HCT116 (cell line): Measurements from ENCODE around the gene ARHGAP21. TPM values are rescaled to one million over a fixed set of nuclear protein-coding genes. Genes with fewer than 3 reads are reported as not detected.

Experiments used
- ATAC-seq: fragments of 200-7000 bp; cut with Tn5 transposase; 2 replicates; pipeline ENCODE4 v1.9.1; 2020; ENCODE audit warnings: mild to moderate bottlenecking, moderate library complexity
- BruUV-seq: library from RNA; stranded (reverse); fragments of 400-500 nt; replicated peaks from 2 replicates; lab custom pipeline; 2021; lab: Mats Ljungman, UMichigan
- CTCF ChIA-PET: fragments of 300-600 bp; sonication (Branson Sonifier 250); formaldehyde crosslinking; loops from one replicate; lab custom pipeline; 2021; ENCODE audit warnings: antibody characterized with exemption; lab: Charles Lee
- POLR2A ChIA-PET: fragments of 300-600, 350-600 bp; sonication (Branson Sonifier 250); formaldehyde crosslinking; loops from one replicate; lab custom pipeline; 2021; ENCODE audit warnings: antibody characterized with exemption; lab: Charles Lee
- RAD21 ChIA-PET, 2 experiments: fragments of 300-600 bp; sonication (Branson Sonifier 250); formaldehyde crosslinking; loops; one replicate each; lab custom pipeline; 2023; ENCODE audit warnings: low total read pairs in 2 of 2; ENCODE audit not compliant: uncharacterized antibody in 2 of 2, unreplicated experiment in 2 of 2, low non-redundant PET in 1 of 2; lab: Charles Lee
- DNase-seq: peaks from one replicate; pipeline ENCODE4 v3.0.0-alpha.2; 2010; ENCODE audit warnings: low read depth, low spot score
- H2AFZ ChIP-seq: fragments of 200-600 bp; shearing (Covaris generic), sonication (generic); 2 replicates; pipeline ENCODE4 v1.6.1; 2017; ENCODE audit warnings: low read depth, mixed run types, mixed read lengths, antibody characterized with exemption, low read length; ENCODE audit not compliant: poor library complexity, severe bottlenecking
- H3K27ac ChIP-seq: 2 replicates; pipeline ENCODE4 v1.5.1; 2012; ENCODE audit warnings: low read depth, low read length
- H3K27me3 ChIP-seq: fragments of 200-600 bp; sonication (generic); 2 replicates; pipeline ENCODE4 v1.6.1; 2016; ENCODE audit warnings: mixed run types, low read length, mixed read lengths; ENCODE audit not compliant: insufficient read depth
- H3K36me3 ChIP-seq, 2 experiments: fragments of 200-500 bp in 1 of 2; fragments of 200-600 bp in 1 of 2; sonication (Bioruptor generic) in 1 of 2; sonication (generic) in 1 of 2; 2 replicates each; pipeline versions ENCODE4 v1.5.1 to v1.6.1; 2014 to 2016; ENCODE audit warnings: low read length in 2 of 2, inconsistent platforms in 1 of 2, mixed read lengths in 1 of 2, mixed run types in 1 of 2; ENCODE audit not compliant: insufficient read depth in 2 of 2, control insufficient read depth in 1 of 2
- H3K4me1 ChIP-seq, 2 experiments: fragments of 200-600 bp in 1 of 2; sonication (generic) in 1 of 2; 2 replicates each; pipeline versions ENCODE4 v1.5.1 to v1.6.1; 2012 to 2017; ENCODE audit warnings: low read length in 2 of 2, inconsistent platforms in 1 of 2, mild to moderate bottlenecking in 1 of 2, mixed read lengths in 1 of 2, mixed run types in 1 of 2, moderate library complexity in 1 of 2; ENCODE audit not compliant: insufficient read depth in 2 of 2, control insufficient read depth in 1 of 2
- H3K4me2 ChIP-seq: fragments of 200-600 bp; sonication (generic); 2 replicates; pipeline ENCODE4 v1.6.1; 2017; ENCODE audit warnings: mixed run types, low read length, mixed read lengths
- H3K4me3 ChIP-seq, 2 experiments: fragments of 200-600 bp in 1 of 2; sonication (generic) in 1 of 2; replicated peaks in 1 of 2; 2 replicates each; pipeline ENCODE4 v1.5.1; 2011 to 2016; ENCODE audit warnings: low read length in 2 of 2, control low read depth in 1 of 2, low read depth in 1 of 2, mild to moderate bottlenecking in 1 of 2, mixed read lengths in 1 of 2, mixed run types in 1 of 2
- H3K79me2 ChIP-seq: fragments of 200-600 bp; sonication (generic); 2 replicates; pipeline ENCODE4 v1.6.1; 2017; ENCODE audit warnings: mild to moderate bottlenecking, mixed run types, low read length, moderate library complexity, mixed read lengths; ENCODE audit not compliant: insufficient read depth
- H3K9ac ChIP-seq: fragments of 200-600 bp; sonication (generic); 2 replicates; pipeline ENCODE4 v1.6.1; 2016; ENCODE audit warnings: low read length, mixed read lengths
- H3K9me2 ChIP-seq: fragments of 200-600 bp; sonication (generic), shearing (Covaris generic); 2 replicates; pipeline ENCODE4 v1.6.1; 2017; ENCODE audit warnings: mixed run types, mild to moderate bottlenecking, moderate library complexity; ENCODE audit not compliant: insufficient read depth
- H3K9me3 ChIP-seq, 2 experiments: fragments of 200-500 bp in 1 of 2; fragments of 200-600 bp in 1 of 2; sonication (Bioruptor generic) in 1 of 2; sonication (generic) in 1 of 2; 2 replicates each; pipeline ENCODE4 v1.6.1; 2014 to 2017; ENCODE audit warnings: low read length in 2 of 2, mixed read lengths in 2 of 2, inconsistent platforms in 1 of 2, low read depth in 1 of 2, mild to moderate bottlenecking in 1 of 2, mixed run types in 1 of 2, moderate library complexity in 1 of 2; ENCODE audit not compliant: control insufficient read depth in 1 of 2, insufficient read depth in 1 of 2
- H4K20me1 ChIP-seq: fragments of 200-600 bp; sonication (generic), shearing (Covaris generic); 2 replicates; pipeline ENCODE4 v1.6.1; 2017; ENCODE audit warnings: mixed run types, mild to moderate bottlenecking, moderate library complexity; ENCODE audit not compliant: insufficient read depth
- CBX3 ChIP-seq: IDR thresholded peaks from 2 replicates; pipeline ENCODE4 v1.6.1; 2012; ENCODE audit warnings: low read depth
- CTCF ChIP-seq, 3 experiments: fragments of 200-600 bp in 1 of 3; sonication (generic) in 1 of 3; IDR thresholded peaks in 2 of 3; conservative IDR thresholded peaks in 1 of 3; 2 replicates each; pipeline ENCODE4 v1.5.1; 2012 to 2017; ENCODE audit warnings: low read depth in 2 of 3, low read length in 2 of 3, antibody characterized with exemption in 1 of 3, borderline replicate concordance in 1 of 3, control low read depth in 1 of 3, mild to moderate bottlenecking in 1 of 3, mixed read lengths in 1 of 3, mixed run types in 1 of 3, moderate library complexity in 1 of 3; ENCODE audit not compliant: insufficient read depth in 1 of 3
- EGR1 ChIP-seq: IDR thresholded peaks from 2 replicates; pipeline ENCODE4 v1.6.1; 2012; ENCODE audit warnings: low read depth
- ELF1 ChIP-seq: IDR thresholded peaks from 2 replicates; pipeline ENCODE4 v1.6.1; 2012; ENCODE audit warnings: low read depth, borderline replicate concordance
- EZH2phosphoT487 ChIP-seq: fragments of 200-600 bp; IDR thresholded peaks from 2 replicates; pipeline ENCODE4 v1.6.1; 2018; ENCODE audit warnings: antibody characterized with exemption, borderline replicate concordance
- FOSL1 ChIP-seq: IDR thresholded peaks from 2 replicates; pipeline ENCODE4 v1.6.1; 2012; ENCODE audit warnings: low read depth
- JUND ChIP-seq: IDR thresholded peaks from 2 replicates; pipeline ENCODE4 v1.6.1; 2012
- MAX ChIP-seq: IDR thresholded peaks from 2 replicates; pipeline ENCODE4 v1.6.1; 2012
- POLR2A ChIP-seq: IDR thresholded peaks from 2 replicates; pipeline ENCODE4 v1.7.0; 2011; ENCODE audit warnings: borderline replicate concordance; ENCODE audit not compliant: insufficient read depth, insufficient read length; ENCODE audit errors: extremely low read depth
- POLR2AphosphoS5 ChIP-seq: IDR thresholded peaks from 2 replicates; pipeline ENCODE4 v1.6.1; 2011; ENCODE audit warnings: mild to moderate bottlenecking, low read depth, low read length, moderate library complexity
- RAD21 ChIP-seq: IDR thresholded peaks from 2 replicates; pipeline ENCODE4 v1.6.1; 2012; ENCODE audit warnings: low read depth, mild to moderate bottlenecking
- SIN3A ChIP-seq: IDR thresholded peaks from 2 replicates; pipeline ENCODE4 v1.6.1; 2012; ENCODE audit warnings: low read depth
- SP1 ChIP-seq: IDR thresholded peaks from 2 replicates; pipeline ENCODE4 v1.6.1; 2012; ENCODE audit warnings: low read depth
- SRF ChIP-seq: IDR thresholded peaks from 2 replicates; pipeline ENCODE4 v1.6.1; 2012; ENCODE audit warnings: low read depth
- YY1 ChIP-seq: IDR thresholded peaks from 2 replicates; pipeline ENCODE4 v1.6.1; 2011; ENCODE audit warnings: low read length, low read depth, moderate library complexity, mild to moderate bottlenecking; ENCODE audit not compliant: insufficient replicate concordance; ENCODE audit errors: extremely low read depth
- ZBTB33 ChIP-seq: IDR thresholded peaks from 2 replicates; pipeline ENCODE4 v1.6.1; 2011; ENCODE audit warnings: mild to moderate bottlenecking, low read length, moderate library complexity; ENCODE audit not compliant: insufficient replicate concordance; ENCODE audit errors: extremely low read depth
- ZFX ChIP-seq: fragments of 450-650 bp; IDR thresholded peaks from 2 replicates; pipeline ENCODE4 v1.6.1; 2017
- intact Hi-C: fragments of 100-400 bp; cut with micrococcal nuclease; formaldehyde crosslinking; loops from 2 replicates; pipeline ENCODE4 v1.10.0; 2022
- total RNA-seq: library from RNA; stranded (reverse); gene quantifications from one replicate; pipeline ENCODE4 v1.2.1, GENCODE V29; 2021; ENCODE audit not compliant: unreplicated experiment
- TF ChIP-seq, protein P1 (sequence below): IDR thresholded peaks from 2 replicates; pipeline ENCODE4 v1.6.1; 2012; ENCODE audit warnings: low read depth
- TF ChIP-seq, protein P2 (sequence below): IDR thresholded peaks from 2 replicates; pipeline ENCODE4 v1.6.1; 2012

The ARHGAP21 gene
- total RNA-seq, 1 experiment from 2014 or later, result 47.7 TPM

- peaks cover 11 to 22% of the 10 kb centered on the region in 2 experiments; a peak in 3 of 4 replicates for H3K36me3 ChIP-seq
- ChIA-PET POLR2A (no interaction called here), CTCF (no interaction called here), RAD21 (no interaction called here)
- no peaks in the 10 kb centered on the region for H3K27me3 ChIP-seq
- ATAC-seq (no peak), DNase-seq (no peak)
- no peak overlapping the region for H3K4me3 ChIP-seq
- no peaks in the 10 kb centered on the region for H3K4me1 ChIP-seq
- no peak overlapping the region for H3K9ac ChIP-seq
- no TSS peak for BruUV-seq
- H4K20me1 ChIP-seq, result no peaks in the 10 kb centered on the region
- no peak overlapping the region for H3K4me2 ChIP-seq
- no peaks in the 10 kb centered on the region for H3K9me2 ChIP-seq
- no peaks in the 10 kb centered on the region for H3K79me2 ChIP-seq
- intact Hi-C loops, result no loop called here
- TF ChIP-seq EZH2phosphoT487 (no peak), FOSL1 (no peak), JUND (no peak), POLR2AphosphoS5 (no peak), ZFX (no peak), ZBTB33 (no peak), ELF1 (no peak), YY1 (no peak), SIN3A (no peak), SRF (no peak), POLR2A (no peak), CBX3 (no peak), MAX (no peak), CTCF (IDR thresholded peaks at IDR 0.05 in 2 of 3, conservative IDR thresholded peaks at IDR 0.05 in 1 of 3; ENCODE audit: borderline replicate concordance in 1 of 3, insufficient read depth in 1 of 3, low read depth in 2 of 3, low read length in 2 of 3) (no peak), SP1 (no peak), RAD21 (no peak), EGR1 (no peak)
- TF ChIP-seq, protein P1, sequence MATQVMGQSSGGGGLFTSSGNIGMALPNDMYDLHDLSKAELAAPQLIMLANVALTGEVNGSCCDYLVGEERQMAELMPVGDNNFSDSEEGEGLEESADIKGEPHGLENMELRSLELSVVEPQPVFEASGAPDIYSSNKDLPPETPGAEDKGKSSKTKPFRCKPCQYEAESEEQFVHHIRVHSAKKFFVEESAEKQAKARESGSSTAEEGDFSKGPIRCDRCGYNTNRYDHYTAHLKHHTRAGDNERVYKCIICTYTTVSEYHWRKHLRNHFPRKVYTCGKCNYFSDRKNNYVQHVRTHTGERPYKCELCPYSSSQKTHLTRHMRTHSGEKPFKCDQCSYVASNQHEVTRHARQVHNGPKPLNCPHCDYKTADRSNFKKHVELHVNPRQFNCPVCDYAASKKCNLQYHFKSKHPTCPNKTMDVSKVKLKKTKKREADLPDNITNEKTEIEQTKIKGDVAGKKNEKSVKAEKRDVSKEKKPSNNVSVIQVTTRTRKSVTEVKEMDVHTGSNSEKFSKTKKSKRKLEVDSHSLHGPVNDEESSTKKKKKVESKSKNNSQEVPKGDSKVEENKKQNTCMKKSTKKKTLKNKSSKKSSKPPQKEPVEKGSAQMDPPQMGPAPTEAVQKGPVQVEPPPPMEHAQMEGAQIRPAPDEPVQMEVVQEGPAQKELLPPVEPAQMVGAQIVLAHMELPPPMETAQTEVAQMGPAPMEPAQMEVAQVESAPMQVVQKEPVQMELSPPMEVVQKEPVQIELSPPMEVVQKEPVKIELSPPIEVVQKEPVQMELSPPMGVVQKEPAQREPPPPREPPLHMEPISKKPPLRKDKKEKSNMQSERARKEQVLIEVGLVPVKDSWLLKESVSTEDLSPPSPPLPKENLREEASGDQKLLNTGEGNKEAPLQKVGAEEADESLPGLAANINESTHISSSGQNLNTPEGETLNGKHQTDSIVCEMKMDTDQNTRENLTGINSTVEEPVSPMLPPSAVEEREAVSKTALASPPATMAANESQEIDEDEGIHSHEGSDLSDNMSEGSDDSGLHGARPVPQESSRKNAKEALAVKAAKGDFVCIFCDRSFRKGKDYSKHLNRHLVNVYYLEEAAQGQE, result no peak
- TF ChIP-seq, protein P2, sequence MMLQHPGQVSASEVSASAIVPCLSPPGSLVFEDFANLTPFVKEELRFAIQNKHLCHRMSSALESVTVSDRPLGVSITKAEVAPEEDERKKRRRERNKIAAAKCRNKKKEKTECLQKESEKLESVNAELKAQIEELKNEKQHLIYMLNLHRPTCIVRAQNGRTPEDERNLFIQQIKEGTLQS, result no peak
- H2AFZ ChIP-seq, result no peak overlapping the region
- H3K9me3 ChIP-seq, result no peaks in the 10 kb centered on the region
- H3K27ac ChIP-seq, result no peak overlapping the region
Observed at GRCh38 chr10:24596217-24596930, 127.3 kb downstream of the ARHGAP21 start.
